ENCODE measurements around the gene TKFC. TPM values are rescaled to one million over a fixed set of nuclear protein-coding genes. Genes with fewer than 3 reads are reported as not detected.

TKFC gene
- total and polyA plus RNA-seq, 9 of the 15 experiments (the other 6 are each of a cell fraction or from before 2014, with no cell fraction given): 2.0 to 61.7 (median 28.5) TPM

GRCh38 chr11:61361741-61362541 is 28.9 kb downstream of the TKFC start, which contains the start of the genes CYB561A3 and TMEM138 (continued):
- TF ChIP-seq TAF1 (IDR thresholded peaks at IDR 0.05; ENCODE audit: control insufficient read depth, extremely low read depth, insufficient read depth, low read length, severe bottlenecking): peak; percentile 71
- TF ChIP-seq BCL6 (CRISPR knock-in tag; IDR thresholded peaks at IDR 0.05): no peak
- peak; percentile 76 for TF ChIP-seq LCOR (CRISPR knock-in tag; IDR thresholded peaks at IDR 0.05)
- no peak for TF ChIP-seq ZFP30 (CRISPR knock-in tag; IDR thresholded peaks at IDR 0.05; ENCODE audit: borderline replicate concordance)
- TF ChIP-seq KDM5B (IDR thresholded peaks at IDR 0.05; ENCODE audit: insufficient replicate concordance, low read depth, low read length): peak; percentile 90
- TF ChIP-seq KAT2B (IDR thresholded peaks at IDR 0.05; ENCODE audit: low read depth, low read length): no peak
- no peak for TF ChIP-seq CBX8 (IDR thresholded peaks at IDR 0.05; ENCODE audit: borderline replicate concordance, extremely low read depth, low read depth, low read length, poor library complexity, severe bottlenecking)
- TF ChIP-seq AFF4 (CRISPR knock-in tag; IDR thresholded peaks at IDR 0.05): peak; percentile 80
- TF ChIP-seq IRF2 (CRISPR knock-in tag; IDR thresholded peaks at IDR 0.05): no peak
- TF ChIP-seq ZNF699 (CRISPR knock-in tag; IDR thresholded peaks at IDR 0.05; ENCODE audit: insufficient replicate concordance): no peak
- TF ChIP-seq HMG20A (CRISPR knock-in tag; conservative IDR thresholded peaks at IDR 0.05): no peak
- no peak for TF ChIP-seq THAP12 (CRISPR knock-in tag; IDR thresholded peaks at IDR 0.05)
- no peak for TF ChIP-seq ZBTB17 (CRISPR knock-in tag; IDR thresholded peaks at IDR 0.05)
- TF ChIP-seq, protein P1, sequence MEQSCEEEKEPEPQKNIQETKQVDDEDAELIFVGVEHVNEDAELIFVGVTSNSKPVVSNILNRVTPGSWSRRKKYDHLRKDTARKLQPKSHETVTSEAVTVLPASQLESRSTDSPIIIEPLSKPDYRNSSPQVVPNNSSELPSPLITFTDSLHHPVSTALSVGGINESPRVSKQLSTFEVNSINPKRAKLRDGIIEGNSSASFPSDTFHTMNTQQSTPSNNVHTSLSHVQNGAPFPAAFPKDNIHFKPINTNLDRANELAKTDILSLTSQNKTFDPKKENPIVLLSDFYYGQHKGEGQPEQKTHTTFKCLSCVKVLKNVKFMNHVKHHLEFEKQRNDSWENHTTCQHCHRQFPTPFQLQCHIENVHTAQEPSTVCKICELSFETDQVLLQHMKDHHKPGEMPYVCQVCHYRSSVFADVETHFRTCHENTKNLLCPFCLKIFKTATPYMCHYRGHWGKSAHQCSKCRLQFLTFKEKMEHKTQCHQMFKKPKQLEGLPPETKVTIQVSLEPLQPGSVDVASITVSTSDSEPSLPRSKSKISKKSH (CRISPR knock-in tag; IDR thresholded peaks at IDR 0.05): no peak
- TF ChIP-seq THRB (CRISPR knock-in tag; conservative IDR thresholded peaks at IDR 0.05): peak; percentile 72; the same call in 1 of the 2 replicates
- no peak for TF ChIP-seq SMARCB1 (IDR thresholded peaks at IDR 0.05; ENCODE audit: insufficient read length, low read depth)
- no peak for TF ChIP-seq ZFP1 (CRISPR knock-in tag; IDR thresholded peaks at IDR 0.05)
- TF ChIP-seq PHTF2 (CRISPR knock-in tag; IDR thresholded peaks at IDR 0.05): no peak

Data from K562 (cell line).